Neutrophil (primary cell): ENCODE measurements around the gene SCN7A.

Experiments used
- H3K27ac ChIP-seq: fragments of 200-600 bp; sonication (generic); 2 replicates; pipeline ENCODE4 v1.5.1; 2016; ENCODE audit warnings: mild to moderate bottlenecking, moderate library complexity
- H3K27me3 ChIP-seq: fragments of 200-600 bp; sonication (generic); 2 replicates; pipeline ENCODE4 v1.6.0; 2016; ENCODE audit warnings: mild to moderate bottlenecking
- H3K36me3 ChIP-seq: fragments of 200-600 bp; sonication (generic); 2 replicates; pipeline ENCODE4 v1.5.1; 2017
- H3K4me1 ChIP-seq, 2 experiments: fragments of 200-600 bp in 1 of 2; sonication (generic) in 1 of 2; 1 replicate in 1 of 2; 2 replicates in 1 of 2; pipeline versions ENCODE4 v1.5.1 to v1.6.1; 2013 to 2016; ENCODE audit warnings: low read depth in 1 of 2, low read length in 1 of 2, mild to moderate bottlenecking in 1 of 2, moderate library complexity in 1 of 2; ENCODE audit not compliant: control insufficient read depth in 1 of 2, insufficient read depth in 1 of 2
- H3K4me3 ChIP-seq, 2 experiments: fragments of 200-600 bp in 1 of 2; sonication (generic) in 1 of 2; 1 replicate in 1 of 2; 2 replicates in 1 of 2; pipeline ENCODE4 v1.5.1; 2013 to 2016; ENCODE audit warnings: low read depth in 1 of 2, low read length in 1 of 2, mild to moderate bottlenecking in 1 of 2, moderate library complexity in 1 of 2
- H3K9me3 ChIP-seq: fragments of 200-600 bp; sonication (generic); 2 replicates; pipeline ENCODE4 v1.5.1; 2016
- TF ChIP-seq, protein P1 (sequence below): fragments of 200-600 bp; sonication (generic); IDR thresholded peaks from 2 replicates; pipeline ENCODE4 v1.5.1; 2016; ENCODE audit warnings: antibody characterized with exemption

The SCN7A gene

DNA sequence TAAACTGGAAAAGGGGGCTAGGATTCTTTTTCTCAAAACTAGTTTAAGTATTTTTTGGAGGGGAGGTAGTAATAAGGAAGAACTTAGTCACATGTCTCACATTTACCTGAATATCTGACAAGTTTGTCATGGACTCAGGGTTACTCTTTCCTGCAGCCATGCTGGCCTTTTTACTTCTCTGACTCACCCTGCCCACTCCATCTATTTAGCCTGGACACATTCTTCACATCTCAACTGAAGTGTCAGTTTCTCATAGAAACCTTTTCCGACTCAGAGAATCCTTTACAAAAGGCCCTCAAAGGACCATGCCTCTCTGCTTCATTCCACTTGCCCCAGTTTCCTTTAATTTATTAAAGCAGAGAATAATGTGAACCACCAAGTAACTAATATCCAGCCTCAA is 42.6 kb downstream of the SCN7A start:
- Histone ChIP-seq H3K9me3 (no peaks in the 10 kb centered on the region), H3K27me3 (no peaks in the 10 kb centered on the region), H3K27ac (no peak overlapping the region), H3K4me1 (peaks cover 0 to 5% of the 10 kb centered on the region in 2 experiments), H3K4me3 (no peak overlapping the region), H3K36me3 (no peaks in the 10 kb centered on the region)
- TF ChIP-seq, protein P1, sequence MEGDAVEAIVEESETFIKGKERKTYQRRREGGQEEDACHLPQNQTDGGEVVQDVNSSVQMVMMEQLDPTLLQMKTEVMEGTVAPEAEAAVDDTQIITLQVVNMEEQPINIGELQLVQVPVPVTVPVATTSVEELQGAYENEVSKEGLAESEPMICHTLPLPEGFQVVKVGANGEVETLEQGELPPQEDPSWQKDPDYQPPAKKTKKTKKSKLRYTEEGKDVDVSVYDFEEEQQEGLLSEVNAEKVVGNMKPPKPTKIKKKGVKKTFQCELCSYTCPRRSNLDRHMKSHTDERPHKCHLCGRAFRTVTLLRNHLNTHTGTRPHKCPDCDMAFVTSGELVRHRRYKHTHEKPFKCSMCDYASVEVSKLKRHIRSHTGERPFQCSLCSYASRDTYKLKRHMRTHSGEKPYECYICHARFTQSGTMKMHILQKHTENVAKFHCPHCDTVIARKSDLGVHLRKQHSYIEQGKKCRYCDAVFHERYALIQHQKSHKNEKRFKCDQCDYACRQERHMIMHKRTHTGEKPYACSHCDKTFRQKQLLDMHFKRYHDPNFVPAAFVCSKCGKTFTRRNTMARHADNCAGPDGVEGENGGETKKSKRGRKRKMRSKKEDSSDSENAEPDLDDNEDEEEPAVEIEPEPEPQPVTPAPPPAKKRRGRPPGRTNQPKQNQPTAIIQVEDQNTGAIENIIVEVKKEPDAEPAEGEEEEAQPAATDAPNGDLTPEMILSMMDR, result no peak

GRCh38 chr2:166449439-166449838 is 44.6 kb downstream of the SCN7A start:
- no peaks in the 10 kb centered on the region for H3K36me3 ChIP-seq
- TF ChIP-seq, protein P1, result no peak
- H3K4me1 ChIP-seq, result peaks cover 0 to 5% of the 10 kb centered on the region in 2 experiments
- no peaks in the 10 kb centered on the region for H3K9me3 ChIP-seq
- H3K27me3 ChIP-seq, result no peaks in the 10 kb centered on the region
- no peak overlapping the region for H3K4me3 ChIP-seq
- H3K27ac ChIP-seq, result no peak overlapping the region

- TF ChIP-seq, protein P1, result no peak
- Histone ChIP-seq H3K27me3 (no peaks in the 10 kb centered on the region), H3K27ac (no peak overlapping the region), H3K36me3 (no peaks in the 10 kb centered on the region), H3K4me3 (no peak overlapping the region), H3K4me1 (peaks cover 0 to 5% of the 10 kb centered on the region in 2 experiments), H3K9me3 (no peaks in the 10 kb centered on the region)
Observed at GRCh38 chr2:166448106-166448505, 45.9 kb downstream of the SCN7A start.

- Histone ChIP-seq H3K27ac (no peak overlapping the region), H3K4me1 (peaks cover 0 to 2% of the 10 kb centered on the region in 2 experiments), H3K4me3 (no peak overlapping the region), H3K27me3 (no peaks in the 10 kb centered on the region), H3K9me3 (no peaks in the 10 kb centered on the region), H3K36me3 (no peaks in the 10 kb centered on the region)
- TF ChIP-seq, protein P1, result no peak
Observed at GRCh38 chr2:166444306-166444705, 49.7 kb downstream of the SCN7A start.

DNA sequence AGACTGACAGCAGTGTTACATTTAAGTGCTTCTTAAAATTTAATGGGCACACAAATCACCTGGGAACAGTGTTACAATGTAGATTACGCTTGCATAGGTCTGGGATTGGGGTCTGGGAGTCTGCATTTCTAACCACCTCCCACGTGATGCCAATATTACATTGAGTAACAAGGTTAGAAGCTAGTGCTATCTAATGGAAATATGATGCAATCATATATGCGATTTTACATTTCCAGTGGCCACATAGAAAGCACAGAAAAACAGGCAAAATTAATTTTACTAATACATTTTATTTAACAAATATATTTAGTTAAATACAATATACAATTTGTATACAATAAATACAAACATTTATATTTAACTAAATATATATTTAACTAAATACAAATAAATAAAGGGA is 53.7 kb downstream of the SCN7A start:
- no peaks in the 10 kb centered on the region for H3K9me3 ChIP-seq
- H3K4me1 ChIP-seq, result peaks cover 0 to 5% of the 10 kb centered on the region in 2 experiments
- H3K36me3 ChIP-seq, result no peaks in the 10 kb centered on the region
- TF ChIP-seq, protein P1, result no peak
- no peak overlapping the region for H3K4me3 ChIP-seq
- no peaks in the 10 kb centered on the region for H3K27me3 ChIP-seq
- H3K27ac ChIP-seq, result no peak overlapping the region

- H3K4me3 ChIP-seq, result no peak overlapping the region
- H3K4me1 ChIP-seq, result peaks cover 0 to 5% of the 10 kb centered on the region in 2 experiments
- no peaks in the 10 kb centered on the region for H3K9me3 ChIP-seq
- no peak overlapping the region for H3K27ac ChIP-seq
- no peaks in the 10 kb centered on the region for H3K27me3 ChIP-seq
- TF ChIP-seq, protein P1, result no peak
- H3K36me3 ChIP-seq, result no peaks in the 10 kb centered on the region
Observed at GRCh38 chr2:166439078-166439477, 55.0 kb downstream of the SCN7A start.
